HuH-7 (cell line): ENCODE data around the gene SH3BGRL3.
"Not testable (repeated sequence)": the region's sequence is repeated elsewhere in the genome, so short reads cannot be mapped to it uniquely, and the experiment has no call there.

Experiments used
- DNase-seq: peaks from one replicate; pipeline ENCODE4 v3.0.0; 2011; ENCODE audit warnings: low spot score

Gene SH3BGRL3

DNA sequence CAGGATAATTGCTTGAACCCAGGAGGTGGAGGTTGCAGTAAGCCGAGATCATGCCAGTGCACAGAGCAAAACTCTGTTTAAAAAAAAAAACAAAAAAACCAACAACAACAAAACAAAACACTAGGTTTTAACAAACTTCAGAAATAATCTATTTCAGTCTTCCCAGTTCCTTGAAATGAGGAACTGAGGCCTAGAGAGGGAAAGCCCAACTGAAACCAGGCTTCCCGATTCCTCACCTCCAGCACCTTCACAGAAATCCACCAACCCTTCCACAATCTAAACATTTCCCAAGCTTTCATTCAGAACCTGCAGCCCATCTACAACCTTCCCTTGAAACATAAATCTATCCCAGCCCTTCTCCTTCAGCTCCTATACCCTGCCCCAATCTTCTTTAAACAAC lies 37.3 kb downstream of the SH3BGRL3 start:
- no peak for DNase-seq

DNA sequence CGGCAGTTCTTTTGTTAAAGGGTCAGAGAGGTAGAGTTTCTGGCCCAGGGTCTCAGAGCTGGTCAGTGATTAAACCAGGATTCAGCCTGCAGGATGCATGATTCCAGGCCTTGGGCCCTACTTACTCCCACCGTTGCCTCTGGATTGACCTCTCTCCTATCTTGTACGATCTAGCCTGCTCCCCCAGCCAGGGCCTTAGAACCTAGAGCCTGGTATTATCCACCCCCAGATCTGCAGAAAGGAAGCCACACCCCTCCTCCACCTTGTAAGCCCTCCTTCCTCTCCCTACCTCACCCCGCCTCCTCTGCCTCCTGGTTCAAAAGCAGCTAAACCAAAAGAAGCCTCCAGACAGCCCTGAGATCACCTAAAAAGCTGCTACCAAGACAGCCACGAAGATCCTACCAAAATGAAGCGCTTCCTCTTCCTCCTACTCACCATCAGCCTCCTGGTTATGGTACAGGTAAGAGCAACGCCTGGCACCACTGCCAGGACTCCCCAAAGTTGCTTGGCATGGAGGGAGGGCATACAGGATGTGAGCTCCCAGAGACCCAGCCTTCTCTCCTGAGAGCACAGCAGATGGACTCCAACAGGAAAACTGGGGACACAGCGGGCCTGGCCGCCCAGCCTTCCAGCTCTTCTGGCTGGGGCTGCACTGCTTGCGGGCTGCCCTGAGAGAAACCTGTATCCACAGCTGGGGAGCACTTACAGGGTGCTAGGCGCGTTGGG lies 37.9 kb downstream of the SH3BGRL3 start, which contains the start of gene CD52:
TSS of gene CD52 (plus strand) at position 347 of the 726 bp plus-strand sequence. CDS start at position 407, 60 bp downstream.
- no peak for DNase-seq

DNA sequence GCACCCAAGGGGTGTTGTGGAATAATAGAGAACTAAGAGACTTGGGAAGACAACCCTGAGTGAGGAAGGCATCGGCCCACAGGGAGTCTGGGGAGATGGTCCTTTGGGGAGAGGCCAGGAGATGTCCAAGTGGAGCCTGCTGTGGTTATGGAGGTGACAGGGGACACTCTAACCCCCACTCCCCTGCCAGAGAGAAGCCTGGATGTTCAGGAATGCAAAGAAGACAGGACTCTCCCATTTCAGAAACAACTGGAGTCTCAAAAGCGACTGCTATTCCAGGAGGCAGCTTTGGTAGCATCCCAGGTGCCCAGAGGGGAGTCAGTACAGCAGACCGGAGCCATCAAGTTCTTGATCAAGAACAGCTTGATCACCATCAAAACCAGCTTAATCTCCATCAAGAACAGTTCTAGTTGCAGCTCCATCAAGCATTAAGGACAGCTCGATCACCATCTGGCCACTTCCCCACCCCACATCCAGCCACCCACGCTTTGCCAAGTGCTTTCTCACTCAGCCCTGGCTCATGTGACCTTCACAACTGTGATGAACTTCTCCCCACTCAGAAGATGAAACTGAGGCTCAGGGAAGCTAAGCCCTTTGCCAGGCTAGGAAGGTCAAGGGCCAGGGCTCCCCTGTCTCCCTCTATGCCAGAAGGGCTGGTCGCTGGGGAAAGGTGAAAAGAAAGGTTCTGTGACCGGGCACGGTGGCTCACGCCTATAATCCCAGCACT lies 38.6 kb downstream of the SH3BGRL3 start:
- no peak for DNase-seq

DNA sequence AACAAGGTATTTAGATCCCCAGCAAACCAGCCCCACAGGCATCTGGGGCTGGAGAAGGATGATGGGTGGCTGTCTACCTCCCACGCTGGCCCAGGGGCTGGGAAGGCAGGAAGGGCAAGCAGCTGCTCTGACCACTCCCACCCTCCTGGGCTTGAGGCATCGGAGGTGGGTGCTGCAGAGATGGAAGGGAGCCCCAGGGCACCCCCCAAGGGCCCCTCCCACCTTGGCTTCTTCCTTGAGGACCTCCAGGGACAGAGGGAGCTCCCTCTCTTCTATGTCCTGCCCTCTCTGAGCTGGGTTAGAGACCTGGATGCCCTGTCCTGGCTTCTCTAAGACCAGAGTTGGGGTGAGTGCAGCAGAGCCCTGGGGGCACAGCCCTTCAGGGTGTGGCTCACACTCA lies 41.0 kb downstream of the SH3BGRL3 start:
- DNase-seq: no peak

GRCh38 chr1:26321315-26322041 lies 41.6 kb downstream of the SH3BGRL3 start:
- peak; percentile 81 for DNase-seq

- DNase-seq: no peak
Measured at GRCh38 chr1:26322042-26322331, 42.1 kb downstream of the SH3BGRL3 start.

DNA sequence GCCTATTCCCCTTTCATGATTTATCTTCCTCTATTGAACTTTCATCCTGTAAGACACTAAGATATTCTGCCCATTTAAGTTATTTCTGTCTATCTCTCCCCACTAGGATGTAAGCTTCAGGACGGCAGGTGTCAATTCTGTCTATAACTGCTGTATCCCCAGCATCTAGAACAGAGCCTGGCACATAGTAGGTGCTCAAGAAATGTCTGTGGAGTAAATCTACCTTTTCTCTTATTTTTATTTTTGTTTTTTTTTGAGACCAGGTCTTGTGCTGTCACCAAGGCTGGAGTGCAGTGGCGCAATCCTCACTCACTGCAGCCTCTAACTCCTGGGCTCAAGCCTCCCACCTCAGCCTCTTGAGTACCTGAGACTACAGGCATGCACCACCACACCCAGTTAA lies 43.5 kb downstream of the SH3BGRL3 start:
- no peak for DNase-seq

GRCh38 chr1:26324550-26324949 lies 44.7 kb downstream of the SH3BGRL3 start:
- DNase-seq: no peak

DNA sequence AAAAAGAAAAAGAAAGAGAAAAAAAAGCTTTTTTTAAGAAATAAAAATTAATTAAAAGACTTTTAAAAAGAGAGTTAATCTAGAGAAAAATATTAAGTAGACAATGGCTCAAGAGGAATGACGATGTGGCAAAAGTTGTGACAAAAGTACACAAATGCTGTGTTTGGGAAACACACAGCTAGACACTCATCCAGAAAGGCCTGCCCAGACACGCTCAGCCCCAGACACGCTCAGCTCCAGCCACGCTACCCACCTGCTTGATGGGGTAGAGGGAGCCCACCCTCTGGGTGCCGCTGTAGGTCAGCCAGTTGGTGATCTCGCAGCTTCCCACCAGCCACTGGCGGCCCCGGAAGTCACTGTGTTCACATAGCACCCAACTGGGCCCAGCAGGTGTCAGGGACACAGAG lies 48.1 kb downstream of the SH3BGRL3 start:
- no peak for DNase-seq

- no peak for DNase-seq
Measured at GRCh38 chr1:26328597-26328996, 48.7 kb downstream of the SH3BGRL3 start.

DNA sequence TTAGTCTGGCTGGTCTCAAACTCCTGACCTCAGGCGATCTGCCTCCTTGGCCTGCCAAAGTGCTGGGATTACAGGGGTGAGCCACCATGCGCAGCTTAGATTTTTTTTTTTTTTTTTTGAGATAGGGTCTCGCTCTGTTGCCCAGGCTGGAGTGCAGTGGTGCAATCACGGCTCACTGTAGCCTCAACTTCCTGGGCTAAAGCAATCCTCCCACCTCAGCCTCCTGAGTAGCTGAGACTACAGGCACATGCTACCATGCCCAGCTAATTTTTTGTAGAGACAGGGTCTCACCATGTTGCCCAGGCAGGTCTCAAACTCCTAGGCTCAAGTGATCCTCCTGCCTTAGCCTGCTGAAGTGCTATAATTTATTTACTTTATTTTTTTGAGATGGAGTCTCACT lies 49.5 kb downstream of the SH3BGRL3 start:
- not testable (repeated sequence) for DNase-seq

DNA sequence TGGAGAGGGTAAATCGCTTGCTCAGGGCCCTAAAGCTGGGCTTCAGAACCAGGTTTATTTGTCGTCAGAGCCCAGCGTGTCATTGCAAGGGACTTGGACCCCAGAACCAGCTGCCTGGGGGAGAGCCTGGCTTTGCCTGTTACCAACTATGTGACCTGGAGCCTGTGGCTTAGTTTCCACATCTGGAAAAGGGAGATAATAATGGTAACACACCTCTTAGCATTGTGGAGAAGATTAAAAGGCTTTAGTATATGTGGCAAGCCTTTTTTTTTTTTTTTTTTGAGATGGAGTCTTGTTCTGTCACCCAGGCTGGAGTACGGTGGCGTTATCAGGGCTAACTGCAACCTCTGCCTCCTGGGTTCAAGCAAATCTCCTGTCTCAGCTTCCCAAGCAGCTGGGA lies 50.4 kb downstream of the SH3BGRL3 start:
- no peak for DNase-seq
